H9 (cell line): ENCODE results near the gene BABAM1. TPM values are rescaled to one million over a fixed set of nuclear protein-coding genes. Genes with fewer than 3 reads are reported as not detected.

Experiments used
- DNase-seq: peaks from one replicate; pipeline ENCODE4 v3.0.0-alpha.2; 2017
- H2AFZ ChIP-seq: one replicate; pipeline ENCODE4 v1.6.1; 2013; ENCODE audit warnings: mild to moderate bottlenecking, low read length, control low read depth, moderate library complexity
- H2AK5ac ChIP-seq: 2 replicates; pipeline ENCODE4 v1.6.1; 2013; ENCODE audit warnings: low read length, control low read depth, mixed read lengths; ENCODE audit not compliant: insufficient read length
- H2BK120ac ChIP-seq: one replicate; pipeline ENCODE4 v1.6.1; 2013; ENCODE audit warnings: low read depth, mild to moderate bottlenecking, low read length, control low read depth, inconsistent platforms; ENCODE audit not compliant: poor library complexity, severe bottlenecking
- H2BK12ac ChIP-seq: 2 replicates; pipeline ENCODE4 v1.6.1; 2013; ENCODE audit warnings: low read length, control low read depth, mixed read lengths, low read depth; ENCODE audit not compliant: insufficient read length
- H2BK15ac ChIP-seq: 2 replicates; pipeline ENCODE4 v1.6.1; 2013; ENCODE audit warnings: low read depth, low read length, control low read depth
- H2BK20ac ChIP-seq: one replicate; pipeline ENCODE4 v1.6.1; 2013; ENCODE audit warnings: low read depth, mild to moderate bottlenecking, low read length, control low read depth, inconsistent platforms; ENCODE audit not compliant: poor library complexity, severe bottlenecking
- H2BK5ac ChIP-seq: 2 replicates; pipeline ENCODE4 v1.6.1; 2013; ENCODE audit warnings: low read length, control low read depth, mixed read lengths; ENCODE audit not compliant: insufficient read length
- H3K14ac ChIP-seq: 2 replicates; pipeline ENCODE4 v1.6.1; 2013; ENCODE audit warnings: low read length, control low read depth; ENCODE audit not compliant: insufficient read depth
- H3K18ac ChIP-seq: 2 replicates; pipeline ENCODE4 v1.6.1; 2013; ENCODE audit warnings: low read depth, mild to moderate bottlenecking, mixed read lengths, low read length, control low read depth; ENCODE audit not compliant: insufficient read length
- H3K23ac ChIP-seq: 2 replicates; pipeline ENCODE4 v1.6.1; 2013; ENCODE audit warnings: low read length, control low read depth, mixed read lengths, low read depth; ENCODE audit not compliant: insufficient read length
- H3K23me2 ChIP-seq: 2 replicates; pipeline ENCODE4 v1.6.1; 2013; ENCODE audit warnings: low read depth, mild to moderate bottlenecking, mixed read lengths, low read length, control low read depth; ENCODE audit not compliant: insufficient read length, poor library complexity, severe bottlenecking
- H3K27ac ChIP-seq: 2 replicates; pipeline ENCODE4 v1.5.1; 2013; ENCODE audit warnings: low read length, control low read depth, mixed read lengths, low read depth; ENCODE audit not compliant: insufficient read length
- H3K27me3 ChIP-seq: 2 replicates; pipeline ENCODE4 v1.6.1; 2013; ENCODE audit warnings: low read length, control low read depth, inconsistent platforms; ENCODE audit not compliant: insufficient read depth
- H3K4ac ChIP-seq: 2 replicates; pipeline ENCODE4 v1.6.1; 2013; ENCODE audit warnings: low read depth, mild to moderate bottlenecking, control low read depth, inconsistent platforms, low read length, moderate library complexity
- H3K4me1 ChIP-seq: 2 replicates; pipeline ENCODE4 v1.6.1; 2013; ENCODE audit warnings: low read length, control low read depth, inconsistent platforms; ENCODE audit not compliant: insufficient read depth
- H3K4me2 ChIP-seq: 2 replicates; pipeline ENCODE4 v1.6.1; 2013; ENCODE audit warnings: low read length, control low read depth, mixed read lengths; ENCODE audit not compliant: insufficient read length, insufficient read depth
- H3K56ac ChIP-seq: 2 replicates; pipeline ENCODE4 v1.6.1; 2013; ENCODE audit warnings: low read depth, mild to moderate bottlenecking, mixed read lengths, low read length, control low read depth; ENCODE audit not compliant: insufficient read length
- H3K79me1 ChIP-seq: 2 replicates; pipeline ENCODE4 v1.6.1; 2013; ENCODE audit warnings: low read depth, mild to moderate bottlenecking, moderate library complexity, low read length, control low read depth, inconsistent platforms; ENCODE audit not compliant: insufficient read depth, poor library complexity, severe bottlenecking
- H3K79me2 ChIP-seq: 2 replicates; pipeline ENCODE4 v1.6.1; 2013; ENCODE audit warnings: low read length, control low read depth, inconsistent platforms; ENCODE audit not compliant: insufficient read depth
- H3K9ac ChIP-seq: 2 replicates; pipeline ENCODE4 v1.6.1; 2013; ENCODE audit warnings: low read length, control low read depth, mixed read lengths; ENCODE audit not compliant: insufficient read length; ENCODE audit errors: extremely low read depth
- H3K9me3 ChIP-seq: one replicate; pipeline ENCODE4 v1.6.1; 2013; ENCODE audit warnings: low read depth, low read length, inconsistent platforms; ENCODE audit not compliant: control insufficient read depth
- H3T11ph ChIP-seq: one replicate; pipeline ENCODE4 v1.6.1; 2013; ENCODE audit warnings: mild to moderate bottlenecking, low read length, control low read depth, inconsistent platforms
- H4K20me1 ChIP-seq: one replicate; pipeline ENCODE4 v1.6.1; 2013; ENCODE audit not compliant: control insufficient read depth, insufficient read length, insufficient read depth
- H4K5ac ChIP-seq: 2 replicates; pipeline ENCODE4 v1.6.1; 2013; ENCODE audit warnings: low read depth, mild to moderate bottlenecking, mixed read lengths, low read length, control low read depth; ENCODE audit not compliant: insufficient read length
- H4K8ac ChIP-seq: replicated peaks from 2 replicates; pipeline ENCODE4 v1.6.1; 2013; ENCODE audit warnings: low read length, control low read depth, mixed read lengths, low read depth; ENCODE audit not compliant: insufficient read length
- H4K91ac ChIP-seq: 2 replicates; pipeline ENCODE4 v1.6.1; 2013; ENCODE audit warnings: low read depth, mild to moderate bottlenecking, moderate library complexity, mixed read lengths, low read length, control low read depth; ENCODE audit not compliant: insufficient read length
- H3K27ac Mint-ChIP-seq, 3 experiments: 2 replicates in 2 of 3; 3 replicates in 1 of 3; pipeline ENCODE4 v1.8.0; 2020 to 2021; ENCODE audit warnings: mixed read lengths in 3 of 3, mild to moderate bottlenecking in 1 of 3, moderate library complexity in 1 of 3
- H3K27me3 Mint-ChIP-seq: 2 replicates; pipeline ENCODE4 v1.8.0; 2021; ENCODE audit warnings: low read depth, mild to moderate bottlenecking, moderate library complexity, mixed read lengths
- H3K36me3 Mint-ChIP-seq, 3 experiments: 2 replicates in 2 of 3; 3 replicates in 1 of 3; pipeline ENCODE4 v1.8.0; 2020 to 2021; ENCODE audit warnings: low read depth in 3 of 3, mixed read lengths in 3 of 3; ENCODE audit not compliant: insufficient read depth in 1 of 3
- H3K4me1 Mint-ChIP-seq, 2 experiments: 2 replicates each; pipeline ENCODE4 v1.8.0; 2020; ENCODE audit warnings: mixed read lengths in 2 of 2
- H3K4me3 Mint-ChIP-seq, 2 experiments: 2 replicates in 1 of 2; 3 replicates in 1 of 2; pipeline ENCODE4 v1.8.0; 2020 to 2021; ENCODE audit warnings: mild to moderate bottlenecking in 2 of 2, mixed read lengths in 2 of 2, moderate library complexity in 1 of 2
- H3K9me3 Mint-ChIP-seq, 2 experiments: 2 replicates in 1 of 2; 3 replicates in 1 of 2; pipeline ENCODE4 v1.8.0; 2020; ENCODE audit warnings: mild to moderate bottlenecking in 2 of 2, mixed read lengths in 2 of 2, moderate library complexity in 1 of 2
- WGBS: extraction: QIAGEN DNeasy Blood & Tissue Kit; methylation state at CpG from one replicate; pipeline ENCODE4 v1.1.7; 2013; ENCODE audit warnings: missing lambda C conversion rate, low lambda C conversion rate, mixed read lengths; ENCODE audit not compliant: insufficient read length; ENCODE audit errors: extremely low coverage; 5-methylcytosine and 5-hydroxymethylcytosine counted together
- total RNA-seq: library from RNA; stranded (reverse); gene quantifications from 2 replicates; pipeline ENCODE4 v1.2.1, GENCODE V29; 2021
- TF ChIP-seq, protein P1 (sequence below): fragments of 200-600 bp; sonication (generic); conservative IDR thresholded peaks from 3 replicates; pipeline ENCODE4 v1.8.0; 2021; ENCODE audit warnings: antibody characterized with exemption, mild to moderate bottlenecking

Gene BABAM1
- total RNA-seq, 1 experiment from 2014 or later = 130 TPM

DNA sequence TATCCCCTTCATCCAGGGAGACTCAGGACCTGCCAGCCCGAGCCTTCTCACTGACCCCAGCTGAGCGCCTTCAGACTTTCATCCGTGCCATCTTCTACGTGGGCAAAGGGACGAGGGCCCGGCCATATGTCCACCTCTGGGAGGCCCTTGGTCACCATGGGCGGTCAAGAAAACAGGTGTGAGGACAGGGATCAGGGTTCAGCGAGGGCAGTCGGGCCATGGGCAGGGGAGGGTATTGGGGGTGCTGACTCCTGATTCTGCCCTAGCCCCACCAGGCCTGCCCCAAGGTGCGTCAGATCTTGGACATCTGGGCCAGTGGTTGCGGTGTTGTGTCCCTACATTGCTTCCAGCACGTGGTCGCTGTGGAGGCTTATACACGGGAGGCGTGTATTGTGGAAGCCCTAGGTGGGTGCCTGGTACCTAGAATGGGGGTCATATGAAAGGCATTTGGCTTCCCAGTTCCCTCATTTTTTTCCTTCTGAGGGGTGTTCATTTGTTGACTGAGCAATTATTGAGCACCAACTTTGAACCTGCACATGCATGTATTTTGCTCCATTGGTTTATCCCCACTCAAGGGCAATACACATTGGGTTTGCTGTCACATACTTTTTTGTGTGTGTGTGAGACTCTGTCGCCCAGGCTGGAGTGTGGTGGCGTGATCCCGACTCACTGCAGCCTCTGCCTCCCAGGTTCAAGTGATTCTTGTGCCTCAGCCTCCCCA is 18.3 kb downstream of the BABAM1 start:
- Histone ChIP-seq H2BK5ac (no peak overlapping the region), H3K27me3 (no peaks in the 10 kb centered on the region; the same call in 1 of the 2 replicates), H4K20me1 (peaks cover 4% of the 10 kb centered on the region), H3K4ac (no peak overlapping the region), H2BK12ac (no peak overlapping the region), H3K79me2 (no peaks in the 10 kb centered on the region), H2AFZ (no peak overlapping the region), H3K14ac (no peak overlapping the region), H4K5ac (no peak overlapping the region), H2BK20ac (no peak overlapping the region), H3K27ac (no peak overlapping the region), H2BK15ac (no peak overlapping the region), H2AK5ac (no peak overlapping the region), H4K8ac (no peak overlapping the region), H3K23ac (no peak overlapping the region), H3T11ph (no peak overlapping the region), H3K56ac (no peak overlapping the region), H3K23me2 (peaks cover 5% of the 10 kb centered on the region), H4K91ac (no peak overlapping the region), H3K79me1 (no peaks in the 10 kb centered on the region), H3K4me2 (no peak overlapping the region), H3K4me1 (no peaks in the 10 kb centered on the region), H3K9ac (no peak overlapping the region), H2BK120ac (no peak overlapping the region), H3K9me3 (no peaks in the 10 kb centered on the region), H3K18ac (no peak overlapping the region)
- Mint-ChIP-seq H3K27me3 (peaks cover 7% of the 10 kb centered on the region), H3K36me3 (peaks cover 18 to 24% (median 24%) of the 10 kb centered on the region in 3 experiments), H3K4me3 (no peak overlapping the region), H3K27ac (no peak overlapping the region), H3K4me1 (peaks cover 4 to 9% of the 10 kb centered on the region in 2 experiments; a peak in 2 of 4 replicates), H3K9me3 (no peaks in the 10 kb centered on the region; a peak in 1 of 5 replicates)
- TF ChIP-seq, protein P1, sequence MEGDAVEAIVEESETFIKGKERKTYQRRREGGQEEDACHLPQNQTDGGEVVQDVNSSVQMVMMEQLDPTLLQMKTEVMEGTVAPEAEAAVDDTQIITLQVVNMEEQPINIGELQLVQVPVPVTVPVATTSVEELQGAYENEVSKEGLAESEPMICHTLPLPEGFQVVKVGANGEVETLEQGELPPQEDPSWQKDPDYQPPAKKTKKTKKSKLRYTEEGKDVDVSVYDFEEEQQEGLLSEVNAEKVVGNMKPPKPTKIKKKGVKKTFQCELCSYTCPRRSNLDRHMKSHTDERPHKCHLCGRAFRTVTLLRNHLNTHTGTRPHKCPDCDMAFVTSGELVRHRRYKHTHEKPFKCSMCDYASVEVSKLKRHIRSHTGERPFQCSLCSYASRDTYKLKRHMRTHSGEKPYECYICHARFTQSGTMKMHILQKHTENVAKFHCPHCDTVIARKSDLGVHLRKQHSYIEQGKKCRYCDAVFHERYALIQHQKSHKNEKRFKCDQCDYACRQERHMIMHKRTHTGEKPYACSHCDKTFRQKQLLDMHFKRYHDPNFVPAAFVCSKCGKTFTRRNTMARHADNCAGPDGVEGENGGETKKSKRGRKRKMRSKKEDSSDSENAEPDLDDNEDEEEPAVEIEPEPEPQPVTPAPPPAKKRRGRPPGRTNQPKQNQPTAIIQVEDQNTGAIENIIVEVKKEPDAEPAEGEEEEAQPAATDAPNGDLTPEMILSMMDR = no peak
- WGBS = no CpG with 5 or more reads among the region's 18 CpGs
- no peak for DNase-seq
